SH-SY5Y (cell line): Measurements from ENCODE around the gene WDR5.

Source experiments
- GATA2 ChIP-seq: IDR thresholded peaks from 2 replicates; pipeline ENCODE4 v1.6.1; 2011; ENCODE audit warnings: mild to moderate bottlenecking, low read depth, low read length
- GATA3 ChIP-seq: IDR thresholded peaks from 2 replicates; pipeline ENCODE4 v1.6.1; 2011; ENCODE audit warnings: low read depth, mild to moderate bottlenecking, low read length, moderate library complexity

GRCh38 chr9:134180786-134181647 is 45.1 kb downstream of the WDR5 start:
- TF ChIP-seq GATA2 (no peak), GATA3 (no peak)
